Kidney epithelial cell (primary cell): ENCODE measurements around the gene FREM3. TPM values are rescaled to one million over a fixed set of nuclear protein-coding genes. Genes with fewer than 3 reads are reported as not detected.
"Not testable (repeated sequence)": the region's sequence is repeated elsewhere in the genome, so short reads cannot be mapped to it uniquely, and the experiment has no call there.

Experiments used
- DNase-seq: peaks from one replicate; pipeline ENCODE4 v3.0.0-alpha.2; 2010; ENCODE audit warnings: low read depth
- H3K27me3 ChIP-seq: 2 replicates; pipeline ENCODE4 v1.6.0; 2011; ENCODE audit warnings: low read length; ENCODE audit not compliant: control insufficient read depth, insufficient read depth
- H3K36me3 ChIP-seq: 2 replicates; pipeline ENCODE4 v1.5.1; 2011; ENCODE audit warnings: low read length; ENCODE audit not compliant: control insufficient read depth, insufficient read depth
- H3K4me3 ChIP-seq: 2 replicates; pipeline ENCODE4 v1.5.1; 2011; ENCODE audit warnings: low read depth, mild to moderate bottlenecking, control low read depth, low read length
- total RNA-seq: library from RNA; depleted of rRNA; stranded (reverse); fragments of >200 nt; gene quantifications from 2 replicates; pipeline ENCODE4 v1.2.3, GENCODE V29; 2015
- TF ChIP-seq, protein P1 (sequence below): IDR thresholded peaks from 2 replicates; pipeline ENCODE4 v1.5.1; 2011; ENCODE audit warnings: mild to moderate bottlenecking, moderate library complexity, low read length, control low read depth, inconsistent platforms; ENCODE audit not compliant: insufficient read depth, poor library complexity, severe bottlenecking

The FREM3 gene
- total RNA-seq, 1 donor from 2014 or later = not detected

DNA sequence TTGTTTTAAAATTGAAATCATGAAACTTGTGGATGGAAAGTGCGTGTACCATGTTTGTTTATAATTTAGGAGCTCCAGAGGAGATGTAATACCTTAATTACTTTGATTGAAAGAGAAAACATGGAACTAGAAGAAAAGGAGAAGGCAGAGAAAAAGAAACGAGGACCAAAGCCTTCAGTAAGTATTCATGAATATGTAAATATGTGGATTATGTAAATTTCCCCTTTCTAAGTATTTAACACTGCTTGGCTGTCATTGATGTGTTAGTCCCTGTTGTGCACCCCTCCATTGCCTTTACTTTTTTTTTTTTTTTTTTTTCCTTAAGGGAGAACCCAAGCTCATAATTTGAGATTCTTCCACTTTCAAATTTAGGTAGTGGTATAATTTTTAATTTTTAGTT lies 150.5 kb downstream of the FREM3 start:
- DNase-seq = no peak
- Histone ChIP-seq H3K36me3 (peaks cover 1% of the 10 kb centered on the region), H3K27me3 (no peaks in the 10 kb centered on the region), H3K4me3 (no peak overlapping the region)
- TF ChIP-seq, protein P1, sequence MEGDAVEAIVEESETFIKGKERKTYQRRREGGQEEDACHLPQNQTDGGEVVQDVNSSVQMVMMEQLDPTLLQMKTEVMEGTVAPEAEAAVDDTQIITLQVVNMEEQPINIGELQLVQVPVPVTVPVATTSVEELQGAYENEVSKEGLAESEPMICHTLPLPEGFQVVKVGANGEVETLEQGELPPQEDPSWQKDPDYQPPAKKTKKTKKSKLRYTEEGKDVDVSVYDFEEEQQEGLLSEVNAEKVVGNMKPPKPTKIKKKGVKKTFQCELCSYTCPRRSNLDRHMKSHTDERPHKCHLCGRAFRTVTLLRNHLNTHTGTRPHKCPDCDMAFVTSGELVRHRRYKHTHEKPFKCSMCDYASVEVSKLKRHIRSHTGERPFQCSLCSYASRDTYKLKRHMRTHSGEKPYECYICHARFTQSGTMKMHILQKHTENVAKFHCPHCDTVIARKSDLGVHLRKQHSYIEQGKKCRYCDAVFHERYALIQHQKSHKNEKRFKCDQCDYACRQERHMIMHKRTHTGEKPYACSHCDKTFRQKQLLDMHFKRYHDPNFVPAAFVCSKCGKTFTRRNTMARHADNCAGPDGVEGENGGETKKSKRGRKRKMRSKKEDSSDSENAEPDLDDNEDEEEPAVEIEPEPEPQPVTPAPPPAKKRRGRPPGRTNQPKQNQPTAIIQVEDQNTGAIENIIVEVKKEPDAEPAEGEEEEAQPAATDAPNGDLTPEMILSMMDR = no peak

DNA sequence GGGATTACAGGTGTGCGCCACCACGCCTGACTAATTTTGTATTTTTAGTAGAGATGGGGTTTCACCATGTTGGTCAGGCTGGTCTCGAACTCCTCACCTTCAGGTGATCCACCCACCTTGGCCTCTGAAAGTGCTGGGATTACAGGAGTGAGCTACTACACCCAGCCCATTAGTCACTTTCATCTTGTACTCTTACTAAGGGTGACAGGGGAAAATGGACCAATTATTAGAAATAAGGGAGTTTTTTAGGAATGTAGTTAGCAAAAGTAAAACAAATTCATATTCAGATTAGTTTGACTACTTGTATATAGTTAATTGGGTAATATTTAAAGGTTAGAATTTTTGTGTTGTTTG lies 160.8 kb downstream of the FREM3 start:
- Histone ChIP-seq H3K27me3 (no peaks in the 10 kb centered on the region), H3K4me3 (no peak overlapping the region), H3K36me3 (peaks cover 2% of the 10 kb centered on the region)
- no peak for DNase-seq
- TF ChIP-seq, protein P1 = no peak

DNA sequence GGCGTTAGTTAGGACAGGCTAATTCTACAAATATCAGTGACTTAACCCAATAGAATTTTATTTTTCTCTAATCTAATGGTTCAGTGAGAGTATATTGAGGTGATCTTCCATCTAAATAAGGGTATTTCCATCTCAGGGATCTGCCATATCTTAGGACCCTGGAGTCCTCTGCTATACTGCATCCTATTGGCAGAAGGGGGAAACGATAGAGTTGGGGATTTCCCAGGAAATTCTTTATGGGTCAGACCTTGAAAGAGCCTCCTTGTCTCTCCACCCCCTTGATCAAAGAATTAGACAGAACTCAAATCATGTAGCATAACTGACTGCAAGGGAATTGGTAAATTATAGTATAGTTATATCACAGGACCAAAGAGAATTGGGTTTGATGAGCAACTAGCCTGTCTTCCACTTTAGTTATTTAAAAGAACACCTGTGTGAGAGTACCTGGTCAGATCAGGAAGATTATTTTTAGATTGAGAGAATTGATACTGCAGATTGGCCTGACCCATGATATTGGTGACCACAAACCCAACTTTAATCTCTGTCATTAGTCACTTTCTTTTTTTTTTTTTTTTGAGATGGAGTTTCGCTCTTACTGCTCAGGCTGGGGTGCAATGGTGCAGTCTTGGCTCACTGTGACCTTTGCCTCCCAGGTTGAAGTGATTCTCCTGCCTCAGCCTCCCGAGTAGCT lies 161.4 kb downstream of the FREM3 start:
- Histone ChIP-seq H3K27me3 (no peaks in the 10 kb centered on the region), H3K36me3 (peaks cover 2% of the 10 kb centered on the region), H3K4me3 (no peak overlapping the region)
- TF ChIP-seq, protein P1 = no peak
- no peak for DNase-seq

DNA sequence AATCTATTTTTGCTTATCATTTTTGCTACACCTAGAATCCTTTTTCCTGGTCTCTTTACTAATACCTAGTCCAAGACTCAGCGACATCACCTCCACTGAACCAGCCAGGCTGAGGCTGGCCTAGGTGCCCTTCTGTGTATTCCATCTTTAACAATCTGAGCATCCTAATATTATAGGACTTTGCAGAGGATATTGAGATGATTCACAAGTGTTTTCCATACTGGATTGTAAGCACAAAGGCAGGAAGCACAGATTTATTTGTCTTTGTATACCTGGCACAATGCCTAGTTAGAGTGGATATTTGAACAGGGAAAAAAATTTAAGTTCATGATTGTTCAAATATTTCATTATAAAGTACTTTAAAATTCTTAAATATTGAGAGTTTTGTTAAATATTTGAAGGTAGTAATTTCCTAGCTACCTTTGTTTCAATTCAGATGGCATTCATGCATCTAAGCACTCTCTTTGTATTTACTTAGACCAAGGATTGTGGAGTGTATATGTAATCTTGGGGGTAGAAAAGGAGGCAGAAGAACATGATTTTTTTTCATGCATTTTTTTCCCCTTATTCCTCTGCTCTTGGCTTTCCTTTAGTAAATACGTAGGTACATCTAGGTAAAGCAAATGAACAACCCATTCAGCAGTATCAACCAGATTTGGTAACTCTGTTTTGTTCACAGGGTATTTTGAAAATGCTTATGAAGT lies 168.5 kb downstream of the FREM3 start:
- TF ChIP-seq, protein P1 = no peak
- Histone ChIP-seq H3K4me3 (no peak overlapping the region), H3K36me3 (peaks cover 1% of the 10 kb centered on the region), H3K27me3 (no peaks in the 10 kb centered on the region)
- no peak for DNase-seq

DNA sequence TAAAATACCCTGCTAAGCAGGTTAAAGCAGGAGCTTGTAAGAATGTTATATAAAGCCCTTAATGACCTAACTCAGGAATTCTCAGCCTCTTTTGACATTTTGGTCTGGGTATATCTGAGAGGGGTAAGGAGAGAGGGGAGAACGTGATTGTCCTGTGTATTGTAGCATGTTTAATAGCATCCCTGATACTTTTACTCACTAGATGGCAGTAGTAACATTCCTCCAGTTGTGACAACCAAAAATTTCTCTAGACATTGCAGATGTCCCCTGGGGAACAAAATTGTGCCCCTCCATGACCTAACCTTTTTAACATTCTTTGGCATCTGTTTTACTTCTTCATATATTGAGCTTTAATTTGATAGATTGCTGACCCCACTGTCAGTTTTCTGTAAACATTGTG lies 169.1 kb downstream of the FREM3 start:
- peaks cover 1% of the 10 kb centered on the region for H3K36me3 ChIP-seq
- no peak for DNase-seq
- no peaks in the 10 kb centered on the region for H3K27me3 ChIP-seq
- TF ChIP-seq, protein P1 = peak; percentile 32
- H3K4me3 ChIP-seq = no peak overlapping the region

DNA sequence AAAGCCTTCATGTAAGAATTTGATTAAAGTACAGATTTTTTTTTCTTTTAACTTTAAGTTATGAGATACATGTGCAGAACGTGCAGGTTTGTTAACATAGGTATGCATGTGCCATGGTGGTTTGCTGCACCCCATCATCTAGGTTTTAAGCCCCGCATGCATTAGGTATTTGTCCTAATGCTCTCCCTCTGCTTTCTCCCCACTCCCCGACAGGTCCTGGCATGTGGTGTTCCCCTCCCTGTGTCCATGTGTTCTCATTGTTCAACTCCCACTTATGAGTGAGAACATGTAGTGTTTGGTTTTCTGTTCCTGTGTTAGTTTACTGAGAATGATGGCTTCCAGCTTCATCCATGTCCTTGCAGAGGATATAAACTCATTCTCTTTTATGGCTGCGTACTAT lies 172.4 kb downstream of the FREM3 start:
- not testable (repeated sequence) for H3K27me3 ChIP-seq, H3K36me3 ChIP-seq, H3K4me3 ChIP-seq, DNase-seq

Other genes with a start within 250 kb of the FREM3 start
- 46.9 and 55.0 TPM in 2 replicates for gene SMARCA5, start 187.0 kb downstream of the FREM3 start, total RNA-seq
- gene GYPE, start 204.9 kb upstream of the FREM3 start, total RNA-seq = 0.34 and 0.75 TPM in 2 replicates